22Rv1 (cell line): ENCODE measurements around the gene SMOC2.

Experiments
- ZFX ChIP-seq: fragments of 450-650 bp; IDR thresholded peaks from 2 replicates; pipeline ENCODE4 v1.6.1; 2017; ENCODE audit warnings: antibody characterized with exemption, borderline replicate concordance
- TF ChIP-seq, protein P1 (sequence below): fragments of 450-650 bp; IDR thresholded peaks from 2 replicates; pipeline ENCODE4 v1.5.1; 2017; ENCODE audit warnings: mild to moderate bottlenecking

DNA sequence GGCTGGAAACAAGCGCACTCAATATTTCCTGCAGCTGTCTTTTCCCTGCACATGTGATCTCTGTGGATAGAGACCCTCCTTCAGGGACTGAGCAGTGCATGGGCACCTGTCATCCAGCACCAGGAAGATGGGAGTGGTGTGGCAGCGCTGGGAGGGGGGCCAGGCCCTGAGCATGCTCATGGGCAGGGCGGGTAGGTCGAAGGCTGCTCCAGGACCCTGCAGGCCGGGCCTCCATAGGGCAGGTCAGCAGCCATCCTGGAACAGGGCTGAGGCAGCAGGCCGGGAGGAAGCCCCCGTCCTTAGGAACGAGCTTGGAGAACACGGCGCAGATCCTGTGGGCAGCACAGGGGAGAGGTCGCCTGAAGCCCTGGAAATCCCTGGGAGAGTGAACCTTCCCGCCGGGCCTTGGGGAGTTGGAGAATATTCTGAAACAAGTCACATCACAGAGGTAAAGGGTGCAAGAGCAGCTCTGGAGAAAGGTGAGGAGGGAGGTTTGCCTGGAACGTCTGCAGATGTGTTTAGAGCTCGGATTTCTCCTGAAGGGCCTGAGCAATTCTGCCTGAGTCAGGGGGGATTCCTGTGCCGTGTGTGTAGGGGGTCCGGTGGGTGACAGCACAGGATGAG is 133.2 kb downstream of the SMOC2 start:
- TF ChIP-seq, protein P1, sequence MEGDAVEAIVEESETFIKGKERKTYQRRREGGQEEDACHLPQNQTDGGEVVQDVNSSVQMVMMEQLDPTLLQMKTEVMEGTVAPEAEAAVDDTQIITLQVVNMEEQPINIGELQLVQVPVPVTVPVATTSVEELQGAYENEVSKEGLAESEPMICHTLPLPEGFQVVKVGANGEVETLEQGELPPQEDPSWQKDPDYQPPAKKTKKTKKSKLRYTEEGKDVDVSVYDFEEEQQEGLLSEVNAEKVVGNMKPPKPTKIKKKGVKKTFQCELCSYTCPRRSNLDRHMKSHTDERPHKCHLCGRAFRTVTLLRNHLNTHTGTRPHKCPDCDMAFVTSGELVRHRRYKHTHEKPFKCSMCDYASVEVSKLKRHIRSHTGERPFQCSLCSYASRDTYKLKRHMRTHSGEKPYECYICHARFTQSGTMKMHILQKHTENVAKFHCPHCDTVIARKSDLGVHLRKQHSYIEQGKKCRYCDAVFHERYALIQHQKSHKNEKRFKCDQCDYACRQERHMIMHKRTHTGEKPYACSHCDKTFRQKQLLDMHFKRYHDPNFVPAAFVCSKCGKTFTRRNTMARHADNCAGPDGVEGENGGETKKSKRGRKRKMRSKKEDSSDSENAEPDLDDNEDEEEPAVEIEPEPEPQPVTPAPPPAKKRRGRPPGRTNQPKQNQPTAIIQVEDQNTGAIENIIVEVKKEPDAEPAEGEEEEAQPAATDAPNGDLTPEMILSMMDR: no peak
- no peak for TF ChIP-seq ZFX
